CD14-positive monocyte (primary cell): ENCODE results near the gene CPLANE1. TPM values are rescaled to one million over a fixed set of nuclear protein-coding genes. Genes with fewer than 3 reads are reported as not detected.

Source experiments
- DNase-seq, 3 donors: peaks; one replicate each; pipeline ENCODE4 v3.0.0-alpha.2; 2011 to 2022
- H2AFZ ChIP-seq: 2 replicates; pipeline ENCODE4 v1.6.0; 2012; ENCODE audit warnings: mild to moderate bottlenecking, low read depth, low read length, inconsistent platforms; ENCODE audit not compliant: insufficient read depth, poor library complexity, severe bottlenecking
- H3K27ac ChIP-seq, 2 donors: 1 replicate in 1 of 2; 2 replicates in 1 of 2; pipeline ENCODE4 v1.5.1; 2012 to 2013; ENCODE audit warnings: low read length in 2 of 2, control low read depth in 1 of 2, inconsistent platforms in 1 of 2, low read depth in 1 of 2, mild to moderate bottlenecking in 1 of 2
- H3K27me3 ChIP-seq, 2 donors: one replicate each; pipeline versions ENCODE4 v1.6.0 to v1.6.1; 2011 to 2013; ENCODE audit warnings: low read length in 2 of 2; ENCODE audit not compliant: control insufficient read depth in 2 of 2, insufficient read depth in 2 of 2
- H3K36me3 ChIP-seq, 2 donors: replicated peaks in 1 of 2; 1 replicate in 1 of 2; 2 replicates in 1 of 2; pipeline versions ENCODE4 v1.5.1 to v1.6.1; 2012 to 2013; ENCODE audit warnings: low read length in 2 of 2, control low read depth in 1 of 2, inconsistent platforms in 1 of 2, mild to moderate bottlenecking in 1 of 2; ENCODE audit not compliant: insufficient read depth in 2 of 2, control insufficient read depth in 1 of 2
- H3K4me1 ChIP-seq, 2 donors: 1 replicate in 1 of 2; 2 replicates in 1 of 2; pipeline versions ENCODE4 v1.5.1 to v1.6.1; 2012 to 2013; ENCODE audit warnings: low read length in 2 of 2, control low read depth in 1 of 2, inconsistent platforms in 1 of 2, mild to moderate bottlenecking in 1 of 2, moderate library complexity in 1 of 2; ENCODE audit not compliant: insufficient read depth in 2 of 2, control insufficient read depth in 1 of 2
- H3K4me2 ChIP-seq: replicated peaks from 2 replicates; pipeline ENCODE3; 2012; ENCODE audit warnings: low read length, moderate library complexity, mild to moderate bottlenecking; ENCODE audit not compliant: poor library complexity, severe bottlenecking; ENCODE audit errors: extremely low read depth
- H3K4me3 ChIP-seq, 3 experiments: fragments of 200-600 bp in 1 of 3; sonication (generic) in 1 of 3; replicated peaks in 1 of 3; 1 replicate in 2 of 3; 2 replicates in 1 of 3; pipeline ENCODE4 v1.5.1; 2011 to 2013; ENCODE audit warnings: low read length in 3 of 3, mild to moderate bottlenecking in 3 of 3, control low read depth in 2 of 3, low read depth in 2 of 3, inconsistent platforms in 1 of 3, moderate library complexity in 1 of 3
- H3K79me2 ChIP-seq: 2 replicates; pipeline ENCODE4 v1.6.0; 2012; ENCODE audit warnings: mild to moderate bottlenecking, control low read depth, inconsistent platforms, low read length, moderate library complexity; ENCODE audit not compliant: insufficient read depth
- H3K9ac ChIP-seq: 2 replicates; pipeline ENCODE4 v1.6.0; 2017; ENCODE audit warnings: low read length, mild to moderate bottlenecking; ENCODE audit not compliant: insufficient read depth, poor library complexity, severe bottlenecking
- H3K9me3 ChIP-seq, 2 donors: replicated peaks in 1 of 2; 1 replicate in 1 of 2; 2 replicates in 1 of 2; pipeline versions ENCODE4 v1.5.1 to v1.6.1; 2012 to 2013; ENCODE audit warnings: low read length in 2 of 2, control low read depth in 1 of 2; ENCODE audit not compliant: control insufficient read depth in 1 of 2, insufficient read depth in 1 of 2
- H4K20me1 ChIP-seq: 2 replicates; pipeline ENCODE4 v1.6.0; 2012; ENCODE audit warnings: mild to moderate bottlenecking, low read length, control low read depth, moderate library complexity; ENCODE audit not compliant: insufficient read depth
- H3K27ac Mint-ChIP-seq, 7 donors: one replicate each; pipeline ENCODE4 v1.8.0; 2020; ENCODE audit warnings: mild to moderate bottlenecking in 7 of 7, mixed read lengths in 7 of 7, moderate library complexity in 6 of 7, inconsistent platforms in 2 of 7
- H3K27me3 Mint-ChIP-seq, 3 donors: one replicate each; pipeline ENCODE4 v1.8.0; 2021 to 2022; ENCODE audit warnings: low read depth in 3 of 3, mild to moderate bottlenecking in 3 of 3, mixed read lengths in 3 of 3, moderate library complexity in 3 of 3, inconsistent platforms in 1 of 3
- H3K36me3 Mint-ChIP-seq, 2 donors: one replicate each; pipeline ENCODE4 v1.8.0; 2020; ENCODE audit warnings: mixed read lengths in 2 of 2, inconsistent platforms in 1 of 2, mild to moderate bottlenecking in 1 of 2
- H3K4me1 Mint-ChIP-seq: one replicate; pipeline ENCODE4 v1.8.0; 2020; ENCODE audit warnings: mild to moderate bottlenecking, mixed read lengths
- H3K4me3 Mint-ChIP-seq, 2 donors: one replicate each; pipeline ENCODE4 v1.8.0; 2020; ENCODE audit warnings: mild to moderate bottlenecking in 2 of 2, mixed read lengths in 2 of 2, moderate library complexity in 1 of 2
- H3K9me3 Mint-ChIP-seq, 7 donors: one replicate each; pipeline ENCODE4 v1.8.0; 2020 to 2022; ENCODE audit warnings: mixed read lengths in 7 of 7, mild to moderate bottlenecking in 6 of 7, moderate library complexity in 6 of 7, inconsistent platforms in 2 of 7
- CTCF ChIP-seq: fragments of 200-600 bp; IDR thresholded peaks from one replicate; pipeline ENCODE4 v1.8.0; 2022; ENCODE audit warnings: antibody characterized with exemption, mild to moderate bottlenecking
- WGBS: methylation state at CpG from one replicate; pipeline ENCODE4 v1.1.5; 2013; ENCODE audit warnings: missing lambda C conversion rate; ENCODE audit not compliant: insufficient coverage; 5-methylcytosine and 5-hydroxymethylcytosine counted together
- intact Hi-C, 2 donors: fragments of 100-400 bp; cut with micrococcal nuclease; formaldehyde crosslinking; loops; one replicate each; pipeline versions ENCODE4 v1.15.0 to v1.15.1; 2023
- polyA plus RNA-seq, 3 donors: library from polyadenylated mRNA; depleted of rRNA in 1 of 3; unstranded in 2 of 3; stranded (reverse) in 1 of 3; fragments of 300-500 nt in 2 of 3; fragments of >200 nt in 1 of 3; fragmentation: Illumina TruSeq in 2 of 3; gene quantifications; 1 replicate in 2 of 3; 2 replicates in 1 of 3; pipeline ENCODE4 v1.2.3, GENCODE V29; 2012 to 2021

CPLANE1 gene
- polyA plus RNA-seq, 3 donors: 0.25 to 1.6 (median 0.88) TPM

DNA sequence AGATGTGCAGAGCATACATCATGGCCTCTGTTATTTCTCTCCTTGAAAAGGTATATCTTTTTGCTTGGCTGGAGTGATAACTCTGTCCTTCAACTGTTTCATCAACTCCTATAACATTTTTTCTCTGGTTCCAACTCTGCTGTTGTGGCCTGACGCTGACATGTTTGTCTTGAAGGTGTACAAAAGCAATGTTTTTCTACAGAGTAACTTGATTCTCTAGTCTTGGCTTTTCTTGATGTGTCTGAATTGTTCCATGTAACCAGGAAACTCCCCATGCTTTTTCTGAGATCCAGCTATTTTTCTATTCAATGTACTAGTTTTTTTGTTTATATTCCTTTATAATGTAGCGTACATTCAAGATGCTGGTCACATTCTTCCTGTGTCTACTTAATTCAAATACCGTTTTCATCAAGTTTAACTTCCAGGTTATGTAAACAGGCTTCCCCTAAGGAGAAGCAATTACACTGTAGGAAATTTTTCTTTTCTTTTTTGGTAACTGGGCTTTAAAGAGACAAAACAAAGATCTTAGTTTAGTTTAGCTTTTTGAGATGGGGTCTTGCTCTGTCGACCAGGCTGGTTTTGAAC, 6.7 kb upstream of the CPLANE1 start:
- no peak overlapping the region for H2AFZ ChIP-seq
- H3K27ac Mint-ChIP-seq: no peak overlapping the region

DNA sequence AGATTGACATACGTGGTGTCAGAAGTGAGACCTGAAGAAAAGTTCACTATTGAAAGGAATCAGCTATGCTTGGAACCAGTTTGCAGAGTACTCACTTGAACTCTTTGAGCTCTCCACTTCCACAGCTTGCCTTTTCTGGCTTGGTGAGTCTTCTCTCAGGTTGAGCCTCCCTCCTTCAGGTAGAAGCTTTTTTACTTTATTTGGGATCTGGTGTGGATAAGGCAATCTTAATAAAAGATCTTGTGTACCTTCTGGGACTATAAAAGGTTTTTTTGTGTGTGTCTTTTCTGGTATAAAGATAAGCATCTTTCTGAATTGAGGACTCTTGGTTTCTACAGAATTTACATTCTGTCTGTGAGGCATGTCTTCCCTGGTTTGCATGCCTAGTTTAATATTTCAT, 5.4 kb upstream of the CPLANE1 start:
- no peaks in the 10 kb centered on the region for H4K20me1 ChIP-seq
- H3K27me3 Mint-ChIP-seq: peaks cover 2 to 6% (median 3%) of the 10 kb centered on the region in 3 donors

More for the DNA sequence above, 6.7 kb upstream of the CPLANE1 start:
- H3K9me3 ChIP-seq: peaks cover 0 to 6% of the 10 kb centered on the region in 2 donors
- H3K4me2 ChIP-seq: no peak overlapping the region
- Mint-ChIP-seq H3K4me3 (no peak overlapping the region), H3K27me3 (peaks cover 2% of the 10 kb centered on the region in 3 donors), H3K9me3 (peaks cover 12 to 35% (median 19%) of the 10 kb centered on the region in 7 donors), H3K4me1 (no peaks in the 10 kb centered on the region), H3K36me3 (peaks cover 0 to 3% of the 10 kb centered on the region in 2 donors)
- no peaks in the 10 kb centered on the region for H4K20me1 ChIP-seq
- H3K36me3 ChIP-seq: no peaks in the 10 kb centered on the region
- no peak overlapping the region for H3K9ac ChIP-seq
- H3K27me3 ChIP-seq: no peaks in the 10 kb centered on the region
- no peak overlapping the region for H3K27ac ChIP-seq
- H3K4me3 ChIP-seq: no peak overlapping the region
- H3K4me1 ChIP-seq: no peaks in the 10 kb centered on the region
- H3K79me2 ChIP-seq: no peaks in the 10 kb centered on the region
- no CpG with 5 or more reads among the region's 4 CpGs for WGBS
- DNase-seq: no peak
- TF ChIP-seq CTCF: no peak
- intact Hi-C loops: no loop called here

More for the DNA sequence above, 5.4 kb upstream of the CPLANE1 start:
- peaks cover 0 to 2% of the 10 kb centered on the region in 2 donors for H3K4me1 ChIP-seq
- no peaks in the 10 kb centered on the region for H3K36me3 ChIP-seq
- Mint-ChIP-seq H3K27ac (no peak overlapping the region), H3K36me3 (peaks cover 0 to 3% of the 10 kb centered on the region in 2 donors), H3K4me1 (peaks cover 4% of the 10 kb centered on the region), H3K9me3 (peaks cover 11 to 32% (median 18%) of the 10 kb centered on the region in 7 donors), H3K4me3 (no peak overlapping the region)
- no CpG with 5 or more reads among the region's 1 CpG for WGBS
- H3K4me2 ChIP-seq: no peak overlapping the region
- H3K27ac ChIP-seq: no peak overlapping the region
- H3K79me2 ChIP-seq: no peaks in the 10 kb centered on the region
- no peak for DNase-seq
- H3K9me3 ChIP-seq: peaks cover 0 to 6% of the 10 kb centered on the region in 2 donors
- no peak for TF ChIP-seq CTCF
- H3K4me3 ChIP-seq: no peak overlapping the region
- no peak overlapping the region for H3K9ac ChIP-seq
- no peaks in the 10 kb centered on the region for H3K27me3 ChIP-seq
- intact Hi-C loops: no loop called here
- no peak overlapping the region for H2AFZ ChIP-seq
